ENCODE measurements around the gene KCNIP4. TPM values are rescaled to one million over a fixed set of nuclear protein-coding genes. Genes with fewer than 3 reads are reported as not detected.

Gene KCNIP4
- total and polyA plus RNA-seq, 9 of the 15 experiments (the other 6 are each of a cell fraction or from before 2014, with no cell fraction given): 0.25 to 0.41 TPM; not detected in 7

DNA sequence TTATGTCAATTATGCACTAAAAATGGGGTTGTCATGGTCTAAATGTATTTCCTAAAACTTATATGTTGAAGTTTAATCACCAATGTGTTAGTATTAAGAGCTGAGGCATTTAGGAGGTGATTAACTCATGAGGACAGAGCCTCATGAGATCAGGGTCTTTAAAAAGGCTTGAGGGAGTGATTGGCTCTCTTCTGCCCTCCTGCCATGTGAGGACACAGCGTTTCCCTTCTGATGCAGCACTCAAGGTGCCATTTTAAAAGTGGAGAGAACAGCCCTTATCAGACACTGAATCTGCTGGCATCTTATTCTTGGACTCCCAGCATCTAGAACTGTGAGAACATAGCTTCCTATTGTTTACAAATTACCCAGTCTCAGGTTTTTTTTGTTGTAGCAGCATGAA lies 581.7 kb downstream of the KCNIP4 start:
- Histone ChIP-seq H3K9ac (ENCODE audit: insufficient read depth in 1 of 2, low read depth in 2 of 2, low read length in 2 of 2) (no peak overlapping the region), H3K36me3 (ENCODE audit: control insufficient read depth, insufficient read depth, low read length) (no peaks in the 10 kb centered on the region), H3K9me3 (replicated peaks; ENCODE audit: control insufficient read depth, insufficient read depth, low read depth, low read length) (no peaks in the 10 kb centered on the region), H3K4me2 (ENCODE audit: insufficient read depth, low read length) (no peak overlapping the region), H3K9me1 (ENCODE audit: control insufficient read depth, insufficient read depth, low read length) (no peaks in the 10 kb centered on the region), H3K27me3 (ENCODE audit: control insufficient read depth in 2 of 2, insufficient read depth in 2 of 2, low read length in 2 of 2) (no peaks in the 10 kb centered on the region), H4K20me1 (replicated peaks; ENCODE audit: control insufficient read depth, insufficient read depth, low read length) (no peaks in the 10 kb centered on the region), H3K4me3 (no peak overlapping the region), H3K79me2 (ENCODE audit: control insufficient read depth, insufficient read depth, low read length) (no peaks in the 10 kb centered on the region), H3K27ac (ENCODE audit: extremely low read depth, low read depth, low read length) (no peak overlapping the region), H2AFZ (ENCODE audit: low read depth, low read length) (no peak overlapping the region), H3K4me1 (replicated peaks in 1 of 2; ENCODE audit: control insufficient read depth in 2 of 2, insufficient read depth in 2 of 2, low read length in 2 of 2) (no peaks in the 10 kb centered on the region)
- intact Hi-C loops (cut with micrococcal nuclease): no loop called here
- in situ Hi-C loops (cut with MboI): no loop called here
- no peak for ATAC-seq
- no peak for DNase-seq (ENCODE audit: extremely low read depth in 1 of 4, low spot score in 3 of 4)
- CTCF ChIA-PET (ENCODE audit: low intra/inter-chr PET ratio): no interaction called here
- no peak for FAIRE-seq
- 0% methylated on average over 1 of the region's 1 CpG for WGBS (ENCODE audit: insufficient coverage, low coverage, missing lambda C conversion rate)
- no TSS peak for BruUV-seq (replicated peaks)
- POLR2A ChIA-PET: no interaction called here
- no peak for TF ChIP-seq KDM2B (CRISPR knock-in tag; IDR thresholded peaks at IDR 0.05)
- TF ChIP-seq PRMT5 (CRISPR knock-in tag; IDR thresholded peaks at IDR 0.05): no peak
- TF ChIP-seq, protein P1, sequence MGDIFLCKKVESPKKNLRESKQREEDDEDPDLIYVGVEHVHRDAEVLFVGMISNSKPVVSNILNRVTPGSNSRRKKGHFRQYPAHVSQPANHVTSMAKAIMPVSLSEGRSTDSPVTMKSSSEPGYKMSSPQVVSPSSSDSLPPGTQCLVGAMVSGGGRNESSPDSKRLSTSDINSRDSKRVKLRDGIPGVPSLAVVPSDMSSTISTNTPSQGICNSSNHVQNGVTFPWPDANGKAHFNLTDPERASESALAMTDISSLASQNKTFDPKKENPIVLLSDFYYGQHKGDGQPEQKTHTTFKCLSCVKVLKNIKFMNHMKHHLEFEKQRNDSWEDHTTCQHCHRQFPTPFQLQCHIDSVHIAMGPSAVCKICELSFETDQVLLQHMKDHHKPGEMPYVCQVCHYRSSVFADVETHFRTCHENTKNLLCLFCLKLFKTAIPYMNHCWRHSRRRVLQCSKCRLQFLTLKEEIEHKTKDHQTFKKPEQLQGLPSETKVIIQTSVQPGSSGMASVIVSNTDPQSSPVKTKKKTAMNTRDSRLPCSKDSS (IDR thresholded peaks at IDR 0.05; ENCODE audit: low read depth, partially characterized antibody): no peak
- TF ChIP-seq, protein P2, sequence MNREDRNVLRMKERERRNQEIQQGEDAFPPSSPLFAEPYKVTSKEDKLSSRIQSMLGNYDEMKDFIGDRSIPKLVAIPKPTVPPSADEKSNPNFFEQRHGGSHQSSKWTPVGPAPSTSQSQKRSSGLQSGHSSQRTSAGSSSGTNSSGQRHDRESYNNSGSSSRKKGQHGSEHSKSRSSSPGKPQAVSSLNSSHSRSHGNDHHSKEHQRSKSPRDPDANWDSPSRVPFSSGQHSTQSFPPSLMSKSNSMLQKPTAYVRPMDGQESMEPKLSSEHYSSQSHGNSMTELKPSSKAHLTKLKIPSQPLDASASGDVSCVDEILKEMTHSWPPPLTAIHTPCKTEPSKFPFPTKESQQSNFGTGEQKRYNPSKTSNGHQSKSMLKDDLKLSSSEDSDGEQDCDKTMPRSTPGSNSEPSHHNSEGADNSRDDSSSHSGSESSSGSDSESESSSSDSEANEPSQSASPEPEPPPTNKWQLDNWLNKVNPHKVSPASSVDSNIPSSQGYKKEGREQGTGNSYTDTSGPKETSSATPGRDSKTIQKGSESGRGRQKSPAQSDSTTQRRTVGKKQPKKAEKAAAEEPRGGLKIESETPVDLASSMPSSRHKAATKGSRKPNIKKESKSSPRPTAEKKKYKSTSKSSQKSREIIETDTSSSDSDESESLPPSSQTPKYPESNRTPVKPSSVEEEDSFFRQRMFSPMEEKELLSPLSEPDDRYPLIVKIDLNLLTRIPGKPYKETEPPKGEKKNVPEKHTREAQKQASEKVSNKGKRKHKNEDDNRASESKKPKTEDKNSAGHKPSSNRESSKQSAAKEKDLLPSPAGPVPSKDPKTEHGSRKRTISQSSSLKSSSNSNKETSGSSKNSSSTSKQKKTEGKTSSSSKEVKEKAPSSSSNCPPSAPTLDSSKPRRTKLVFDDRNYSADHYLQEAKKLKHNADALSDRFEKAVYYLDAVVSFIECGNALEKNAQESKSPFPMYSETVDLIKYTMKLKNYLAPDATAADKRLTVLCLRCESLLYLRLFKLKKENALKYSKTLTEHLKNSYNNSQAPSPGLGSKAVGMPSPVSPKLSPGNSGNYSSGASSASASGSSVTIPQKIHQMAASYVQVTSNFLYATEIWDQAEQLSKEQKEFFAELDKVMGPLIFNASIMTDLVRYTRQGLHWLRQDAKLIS (CRISPR knock-in tag; IDR thresholded peaks at IDR 0.05): no peak
- no peak for TF ChIP-seq KDM1A (IDR thresholded peaks at IDR 0.05)
- TF ChIP-seq HMGN3 (IDR thresholded peaks at IDR 0.05; ENCODE audit: borderline replicate concordance, extremely low read depth, insufficient read length, low read depth, low read length): no peak
- TF ChIP-seq, protein P3, sequence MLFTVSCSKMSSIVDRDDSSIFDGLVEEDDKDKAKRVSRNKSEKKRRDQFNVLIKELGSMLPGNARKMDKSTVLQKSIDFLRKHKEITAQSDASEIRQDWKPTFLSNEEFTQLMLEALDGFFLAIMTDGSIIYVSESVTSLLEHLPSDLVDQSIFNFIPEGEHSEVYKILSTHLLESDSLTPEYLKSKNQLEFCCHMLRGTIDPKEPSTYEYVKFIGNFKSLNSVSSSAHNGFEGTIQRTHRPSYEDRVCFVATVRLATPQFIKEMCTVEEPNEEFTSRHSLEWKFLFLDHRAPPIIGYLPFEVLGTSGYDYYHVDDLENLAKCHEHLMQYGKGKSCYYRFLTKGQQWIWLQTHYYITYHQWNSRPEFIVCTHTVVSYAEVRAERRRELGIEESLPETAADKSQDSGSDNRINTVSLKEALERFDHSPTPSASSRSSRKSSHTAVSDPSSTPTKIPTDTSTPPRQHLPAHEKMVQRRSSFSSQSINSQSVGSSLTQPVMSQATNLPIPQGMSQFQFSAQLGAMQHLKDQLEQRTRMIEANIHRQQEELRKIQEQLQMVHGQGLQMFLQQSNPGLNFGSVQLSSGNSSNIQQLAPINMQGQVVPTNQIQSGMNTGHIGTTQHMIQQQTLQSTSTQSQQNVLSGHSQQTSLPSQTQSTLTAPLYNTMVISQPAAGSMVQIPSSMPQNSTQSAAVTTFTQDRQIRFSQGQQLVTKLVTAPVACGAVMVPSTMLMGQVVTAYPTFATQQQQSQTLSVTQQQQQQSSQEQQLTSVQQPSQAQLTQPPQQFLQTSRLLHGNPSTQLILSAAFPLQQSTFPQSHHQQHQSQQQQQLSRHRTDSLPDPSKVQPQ (CRISPR knock-in tag; IDR thresholded peaks at IDR 0.05; ENCODE audit: borderline replicate concordance): no peak
- TF ChIP-seq ZNF140 (CRISPR knock-in tag; IDR thresholded peaks at IDR 0.05): no peak
- no peak for TF ChIP-seq ZNF121 (CRISPR knock-in tag; conservative IDR thresholded peaks at IDR 0.05)
- no peak for TF ChIP-seq NFXL1 (CRISPR knock-in tag; IDR thresholded peaks at IDR 0.05)
- TF ChIP-seq CBFA2T3 (IDR thresholded peaks at IDR 0.05): no peak
- no peak for TF ChIP-seq NR3C1 (CRISPR knock-in tag; IDR thresholded peaks at IDR 0.05)
- TF ChIP-seq, protein P4, sequence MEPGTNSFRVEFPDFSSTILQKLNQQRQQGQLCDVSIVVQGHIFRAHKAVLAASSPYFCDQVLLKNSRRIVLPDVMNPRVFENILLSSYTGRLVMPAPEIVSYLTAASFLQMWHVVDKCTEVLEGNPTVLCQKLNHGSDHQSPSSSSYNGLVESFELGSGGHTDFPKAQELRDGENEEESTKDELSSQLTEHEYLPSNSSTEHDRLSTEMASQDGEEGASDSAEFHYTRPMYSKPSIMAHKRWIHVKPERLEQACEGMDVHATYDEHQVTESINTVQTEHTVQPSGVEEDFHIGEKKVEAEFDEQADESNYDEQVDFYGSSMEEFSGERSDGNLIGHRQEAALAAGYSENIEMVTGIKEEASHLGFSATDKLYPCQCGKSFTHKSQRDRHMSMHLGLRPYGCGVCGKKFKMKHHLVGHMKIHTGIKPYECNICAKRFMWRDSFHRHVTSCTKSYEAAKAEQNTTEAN (CRISPR knock-in tag; IDR thresholded peaks at IDR 0.05): no peak
- TF ChIP-seq CHD1 (IDR thresholded peaks at IDR 0.05; ENCODE audit: low read length): no peak
- TF ChIP-seq KDM4B (IDR thresholded peaks at IDR 0.05; ENCODE audit: borderline replicate concordance in 2 of 2, low read depth in 1 of 2): no peak
